Sigmoid colon (tissue), 7 donors: ENCODE measurements around the gene ARHGAP5. TPM values are rescaled to one million over a fixed set of nuclear protein-coding genes. Genes with fewer than 3 reads are reported as not detected.

Experiments
- DNase-seq: peaks from one replicate; pipeline ENCODE4 v3.0.0-alpha.2; 2019
- H3K27ac ChIP-seq, 4 donors: fragments of 200-600 bp; sonication (generic); one replicate each; pipeline ENCODE4 v1.5.1; 2016 to 2019; ENCODE audit warnings: mild to moderate bottlenecking in 1 of 4
- H3K27me3 ChIP-seq, 3 donors: fragments of 200-600 bp; sonication (generic); one replicate each; pipeline ENCODE4 v1.5.1; 2019; ENCODE audit warnings: mild to moderate bottlenecking in 1 of 3
- H3K36me3 ChIP-seq, 4 donors: fragments of 200-600 bp; sonication (generic); one replicate each; pipeline ENCODE4 v1.5.1; 2016 to 2019
- H3K4me1 ChIP-seq, 4 donors: fragments of 200-600 bp; sonication (generic); one replicate each; pipeline ENCODE4 v1.5.1; 2017 to 2019
- H3K4me3 ChIP-seq, 4 donors: fragments of 200-600 bp; sonication (generic); one replicate each; pipeline ENCODE4 v1.5.1; 2017 to 2019; ENCODE audit warnings: mild to moderate bottlenecking in 2 of 4, moderate library complexity in 1 of 4
- H3K9me3 ChIP-seq, 4 donors: fragments of 200-600 bp in 3 of 4; sonication (generic) in 3 of 4; one replicate each; pipeline versions ENCODE4 v1.5.1 to v1.6.1; 2013 to 2019
- EP300 ChIP-seq, 4 donors: sonication (generic); formaldehyde crosslinking; IDR thresholded peaks; one replicate each; pipeline ENCODE4 v1.6.1; 2017; ENCODE audit warnings: antibody characterized with exemption in 4 of 4
- POLR2A ChIP-seq, 2 donors: fragments of 450-650 bp; IDR thresholded peaks; one replicate each; pipeline ENCODE4 v1.6.1; 2016; ENCODE audit warnings: antibody characterized with exemption in 2 of 2, mild to moderate bottlenecking in 2 of 2, moderate library complexity in 2 of 2
- POLR2AphosphoS5 ChIP-seq, 4 donors: sonication (generic); formaldehyde crosslinking; IDR thresholded peaks; one replicate each; pipeline ENCODE4 v1.6.1; 2017; ENCODE audit warnings: antibody characterized with exemption in 4 of 4
- WGBS, 2 donors: extraction: QIAGEN DNeasy Blood & Tissue Kit; methylation state at CpG; one replicate each; pipeline ENCODE4 v1.1.7; 2013; 5-methylcytosine and 5-hydroxymethylcytosine counted together
- intact Hi-C: fragments of 100-400 bp; cut with DNase I; formaldehyde crosslinking; loops from one replicate; pipeline ENCODE4 v1.15.1; 2023
- polyA plus RNA-seq, 3 donors: library from polyadenylated mRNA; stranded (reverse); fragments of 200-250 nt; gene quantifications; one replicate each; pipeline ENCODE4 v1.2.3, GENCODE V29; 2013
- total RNA-seq, 4 donors: library from RNA; depleted of rRNA; stranded (reverse); fragments of >200 nt; gene quantifications; one replicate each; pipeline ENCODE4 v1.1.0, GENCODE V29; 2016
- TF ChIP-seq, protein P1 (sequence below), 4 experiments: fragments of 450-650 bp in 3 of 4; fragments of 200-600 bp in 1 of 4; IDR thresholded peaks; one replicate each; pipeline ENCODE4 v1.5.1; 2016 to 2019; ENCODE audit warnings: antibody characterized with exemption in 4 of 4, mild to moderate bottlenecking in 3 of 4, moderate library complexity in 2 of 4
- donor health status: healthy with polysubstance abuse.
- donor health status: Bipolar disorder and iron deficiency.
- donor health status: healthy.

ARHGAP5 gene
- total and polyA plus RNA-seq, 7 donors, result 14.9 to 173 (median 155) TPM

DNA sequence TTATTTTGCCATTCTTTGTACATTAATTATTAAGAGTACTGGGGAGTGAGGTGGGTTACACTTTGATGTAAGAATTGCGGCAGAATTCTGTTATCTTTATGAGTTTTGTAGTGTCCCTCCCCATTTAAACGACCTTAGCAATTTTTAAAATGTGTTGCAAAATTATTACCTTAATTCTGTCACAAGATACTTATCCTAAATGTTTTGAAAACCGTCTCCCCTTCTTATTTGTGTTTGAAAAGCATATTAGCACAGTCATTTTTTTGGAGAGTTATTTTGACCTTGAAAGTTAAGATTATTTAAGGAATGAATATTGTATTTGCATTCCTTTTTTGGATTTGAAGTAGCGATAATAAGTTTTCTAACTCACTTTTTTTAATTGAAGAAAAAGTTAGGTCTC is 2.2 kb downstream of the ARHGAP5 start:
- Histone ChIP-seq H3K4me1 (peaks cover 0 to 64% (median 50%) of the 10 kb centered on the region in 4 donors), H3K27me3 (no peaks in the 10 kb centered on the region), H3K27ac (peak overlapping the region in 3 of 4 donors; percentile 99 to 100 (median 100)), H3K36me3 (no peaks in the 10 kb centered on the region), H3K9me3 (no peaks in the 10 kb centered on the region), H3K4me3 (peak overlapping the region; percentile 90 to 100 (median 98))
- TF ChIP-seq, protein P1, sequence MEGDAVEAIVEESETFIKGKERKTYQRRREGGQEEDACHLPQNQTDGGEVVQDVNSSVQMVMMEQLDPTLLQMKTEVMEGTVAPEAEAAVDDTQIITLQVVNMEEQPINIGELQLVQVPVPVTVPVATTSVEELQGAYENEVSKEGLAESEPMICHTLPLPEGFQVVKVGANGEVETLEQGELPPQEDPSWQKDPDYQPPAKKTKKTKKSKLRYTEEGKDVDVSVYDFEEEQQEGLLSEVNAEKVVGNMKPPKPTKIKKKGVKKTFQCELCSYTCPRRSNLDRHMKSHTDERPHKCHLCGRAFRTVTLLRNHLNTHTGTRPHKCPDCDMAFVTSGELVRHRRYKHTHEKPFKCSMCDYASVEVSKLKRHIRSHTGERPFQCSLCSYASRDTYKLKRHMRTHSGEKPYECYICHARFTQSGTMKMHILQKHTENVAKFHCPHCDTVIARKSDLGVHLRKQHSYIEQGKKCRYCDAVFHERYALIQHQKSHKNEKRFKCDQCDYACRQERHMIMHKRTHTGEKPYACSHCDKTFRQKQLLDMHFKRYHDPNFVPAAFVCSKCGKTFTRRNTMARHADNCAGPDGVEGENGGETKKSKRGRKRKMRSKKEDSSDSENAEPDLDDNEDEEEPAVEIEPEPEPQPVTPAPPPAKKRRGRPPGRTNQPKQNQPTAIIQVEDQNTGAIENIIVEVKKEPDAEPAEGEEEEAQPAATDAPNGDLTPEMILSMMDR (IDR thresholded peaks at IDR 0.05), result no peak
- no peak for TF ChIP-seq EP300 (IDR thresholded peaks at IDR 0.05)
- TF ChIP-seq POLR2A (IDR thresholded peaks at IDR 0.05), result no peak
- no peak for TF ChIP-seq POLR2AphosphoS5 (IDR thresholded peaks at IDR 0.05)
- WGBS, 2 donors, result 31 to 58% methylated on average over 4 of the region's 4 CpGs
- intact Hi-C loops, result loop anchor here (5.0 kb wide), 4 partner anchors 87 to 517 kb away; partner anchors contain the start of gene NUBPL
- DNase-seq, result no peak

DNA sequence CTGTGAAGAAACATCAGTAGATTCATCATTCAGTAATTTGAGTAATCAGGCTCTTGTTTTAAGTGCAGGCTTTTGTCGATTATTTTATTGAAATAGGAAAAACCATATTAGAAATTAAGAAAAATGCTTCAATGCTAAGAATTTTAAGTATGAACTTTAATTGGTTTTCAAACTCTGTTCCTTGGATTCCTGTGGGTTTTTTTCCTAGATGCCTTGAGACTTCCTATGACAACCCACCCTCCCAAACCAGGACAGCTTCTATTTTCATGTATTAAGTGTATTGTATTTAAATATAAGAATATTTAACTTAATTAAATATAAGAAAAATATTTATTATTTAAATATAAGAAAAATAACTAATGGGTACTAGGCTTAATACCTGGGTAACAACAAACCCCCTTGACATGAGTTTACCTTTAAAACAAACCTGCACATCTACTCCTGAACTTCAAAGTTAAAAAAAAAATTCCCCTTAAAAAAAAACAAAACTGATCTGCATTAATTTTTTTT is 3.0 kb downstream of the ARHGAP5 start:
- Histone ChIP-seq H3K4me3 (no peak overlapping the region), H3K27ac (peak overlapping the region in 1 of 4 donors; percentile 100)
- intact Hi-C loops, result no loop called here

DNA sequence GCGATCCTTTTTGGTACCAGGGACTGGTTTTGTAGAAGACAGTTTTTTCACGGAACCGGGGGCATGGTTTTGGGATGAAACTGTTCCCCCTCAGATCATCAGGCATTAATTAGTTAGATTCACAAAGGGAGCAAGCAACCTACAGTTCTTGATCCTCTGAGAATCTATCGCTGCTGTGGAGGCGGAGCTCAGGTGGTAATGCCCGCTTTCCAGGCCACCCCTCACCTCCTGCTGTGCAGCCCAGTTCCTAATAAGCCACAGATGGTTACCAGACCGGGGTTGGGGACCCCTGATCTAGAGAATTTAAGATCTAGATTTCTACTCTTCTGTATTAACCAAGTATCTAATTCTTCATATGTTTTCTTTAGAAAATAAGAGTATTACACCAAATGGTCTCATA is 4.8 kb downstream of the ARHGAP5 start:
- Histone ChIP-seq H3K36me3 (no peaks in the 10 kb centered on the region), H3K4me1 (peaks cover 0 to 73% (median 48%) of the 10 kb centered on the region in 4 donors), H3K9me3 (no peaks in the 10 kb centered on the region), H3K27me3 (no peaks in the 10 kb centered on the region), H3K27ac (no peak overlapping the region), H3K4me3 (no peak overlapping the region)
- 71 to 89% methylated on average over 7 of the region's 7 CpGs for WGBS, 2 donors
- DNase-seq, result no peak
- intact Hi-C loops, result no loop called here
- no peak for TF ChIP-seq POLR2AphosphoS5 (IDR thresholded peaks at IDR 0.05)

More for the DNA sequence above, 3.0 kb downstream of the ARHGAP5 start:
- 77 to 89% methylated on average over 1 of the region's 1 CpG for WGBS, 2 donors
- DNase-seq, result no peak
- Histone ChIP-seq H3K36me3 (no peaks in the 10 kb centered on the region), H3K4me1 (peaks cover 0 to 61% (median 43%) of the 10 kb centered on the region in 4 donors), H3K9me3 (no peaks in the 10 kb centered on the region), H3K27me3 (no peaks in the 10 kb centered on the region)
- TF ChIP-seq, protein P1 (IDR thresholded peaks at IDR 0.05), result no peak
- no peak for TF ChIP-seq POLR2AphosphoS5 (IDR thresholded peaks at IDR 0.05)
- no peak for TF ChIP-seq POLR2A (IDR thresholded peaks at IDR 0.05)
- no peak for TF ChIP-seq EP300 (IDR thresholded peaks at IDR 0.05)

DNA sequence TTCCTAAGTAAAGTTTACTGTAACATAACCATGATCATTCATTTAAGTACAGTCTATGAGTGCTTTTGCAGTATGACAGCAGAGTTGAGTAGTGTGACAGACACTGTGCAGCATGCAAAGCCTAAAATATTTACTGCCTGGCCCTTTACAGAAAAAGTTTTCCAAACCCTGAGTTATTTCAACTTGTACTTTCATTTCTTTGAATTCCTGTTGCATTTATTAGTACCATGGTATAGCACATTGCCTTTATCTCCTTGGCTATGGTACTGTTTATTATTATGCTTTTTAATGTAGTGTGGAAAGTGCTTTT is 6.2 kb downstream of the ARHGAP5 start:
- Histone ChIP-seq H3K36me3 (no peaks in the 10 kb centered on the region), H3K27ac (no peak overlapping the region), H3K27me3 (no peaks in the 10 kb centered on the region), H3K9me3 (no peaks in the 10 kb centered on the region), H3K4me3 (no peak overlapping the region), H3K4me1 (peaks cover 0 to 87% (median 60%) of the 10 kb centered on the region in 4 donors)
- DNase-seq, result no peak
- TF ChIP-seq POLR2A (IDR thresholded peaks at IDR 0.05) (no peak), POLR2AphosphoS5 (IDR thresholded peaks at IDR 0.05) (no peak), EP300 (IDR thresholded peaks at IDR 0.05) (no peak)
- TF ChIP-seq, protein P1 (IDR thresholded peaks at IDR 0.05), result no peak
- intact Hi-C loops, result no loop called here

DNA sequence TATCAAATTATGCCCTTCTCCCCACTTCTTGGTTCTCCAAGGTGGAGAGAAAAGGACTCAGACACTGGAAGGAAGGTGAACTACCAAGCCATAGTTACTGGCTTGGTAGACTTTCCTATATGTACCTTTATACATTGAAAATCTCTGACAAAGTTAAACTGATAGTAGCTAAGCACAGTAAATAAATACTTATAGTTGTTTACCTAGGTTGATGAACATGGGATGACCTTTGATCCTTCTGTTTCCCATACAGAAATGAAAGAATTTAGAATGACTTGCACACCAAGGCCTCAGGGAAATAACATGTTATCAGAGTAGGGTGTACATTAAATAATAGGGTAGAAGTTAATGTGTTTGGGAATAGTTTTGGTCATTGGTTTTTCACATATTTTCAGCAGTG is 6.7 kb downstream of the ARHGAP5 start:
- Histone ChIP-seq H3K4me1 (peaks cover 0 to 87% (median 63%) of the 10 kb centered on the region in 4 donors), H3K27ac (no peak overlapping the region), H3K27me3 (no peaks in the 10 kb centered on the region), H3K36me3 (no peaks in the 10 kb centered on the region), H3K9me3 (no peaks in the 10 kb centered on the region), H3K4me3 (no peak overlapping the region)
- intact Hi-C loops, result no loop called here
- TF ChIP-seq, protein P1 (IDR thresholded peaks at IDR 0.05), result no peak
- TF ChIP-seq POLR2A (IDR thresholded peaks at IDR 0.05) (no peak), EP300 (IDR thresholded peaks at IDR 0.05) (no peak), POLR2AphosphoS5 (IDR thresholded peaks at IDR 0.05) (no peak)
- DNase-seq, result no peak
